ENCODE results near the gene ASCL1. TPM values are rescaled to one million over a fixed set of nuclear protein-coding genes. Genes with fewer than 3 reads are reported as not detected.

ASCL1 gene
- total RNA-seq, 1 donor from 2014 or later: not detected

- DNase-seq (ENCODE audit: low spot score): no peak
- Mint-ChIP-seq H3K27me3 (ENCODE audit: low read depth) (peaks cover 4% of the 10 kb centered on the region), H3K27ac (ENCODE audit: unreplicated experiment) (no peak overlapping the region), H3K4me3 (ENCODE audit: unreplicated experiment) (no peak overlapping the region), H3K9me3 (ENCODE audit: low read depth) (peaks cover 25% of the 10 kb centered on the region), H3K36me3 (ENCODE audit: low read depth) (no peaks in the 10 kb centered on the region), H3K4me1 (ENCODE audit: low read depth) (no peaks in the 10 kb centered on the region)
- TF ChIP-seq CTCF (IDR thresholded peaks at IDR 0.05): no peak
Measured at GRCh38 chr12:102939670-102940222, 17.7 kb upstream of the ASCL1 start.

GRCh38 chr12:102946042-102946441 is 11.4 kb upstream of the ASCL1 start:
- Mint-ChIP-seq H3K9me3 (ENCODE audit: low read depth) (peaks cover 21% of the 10 kb centered on the region), H3K36me3 (ENCODE audit: low read depth) (no peaks in the 10 kb centered on the region), H3K27me3 (ENCODE audit: low read depth) (peaks cover 40% of the 10 kb centered on the region), H3K4me1 (ENCODE audit: low read depth) (no peaks in the 10 kb centered on the region), H3K27ac (ENCODE audit: unreplicated experiment) (no peak overlapping the region), H3K4me3 (ENCODE audit: unreplicated experiment) (no peak overlapping the region)
- TF ChIP-seq CTCF (IDR thresholded peaks at IDR 0.05): no peak
- no peak for DNase-seq (ENCODE audit: low spot score)

- Mint-ChIP-seq H3K27me3 (ENCODE audit: low read depth) (peaks cover 60% of the 10 kb centered on the region), H3K4me3 (ENCODE audit: unreplicated experiment) (no peak overlapping the region)
Measured at GRCh38 chr12:102948941-102949352, 8.5 kb upstream of the ASCL1 start.

GRCh38 chr12:102950107-102950949 is 7.1 kb upstream of the ASCL1 start:
- H3K4me1 Mint-ChIP-seq (ENCODE audit: low read depth): no peaks in the 10 kb centered on the region
- H3K27me3 Mint-ChIP-seq (ENCODE audit: low read depth): peaks cover 74% of the 10 kb centered on the region
- peaks cover 2% of the 10 kb centered on the region for H3K36me3 Mint-ChIP-seq (ENCODE audit: low read depth)
- no peak for DNase-seq (ENCODE audit: low spot score)
- H3K9me3 Mint-ChIP-seq (ENCODE audit: low read depth): no peaks in the 10 kb centered on the region
- TF ChIP-seq CTCF (IDR thresholded peaks at IDR 0.05): no peak
- H3K27ac Mint-ChIP-seq (ENCODE audit: unreplicated experiment): no peak overlapping the region
- H3K4me3 Mint-ChIP-seq (ENCODE audit: unreplicated experiment): no peak overlapping the region

More at GRCh38 chr12:102948941-102949352, 8.5 kb upstream of the ASCL1 start:
- Mint-ChIP-seq H3K36me3 (ENCODE audit: low read depth) (peaks cover 2% of the 10 kb centered on the region), H3K9me3 (ENCODE audit: low read depth) (no peaks in the 10 kb centered on the region), H3K27ac (ENCODE audit: unreplicated experiment) (no peak overlapping the region), H3K4me1 (ENCODE audit: low read depth) (no peaks in the 10 kb centered on the region)
- no peak for DNase-seq (ENCODE audit: low spot score)
- peak; percentile 92 for TF ChIP-seq CTCF (IDR thresholded peaks at IDR 0.05)

GRCh38 chr12:102950950-102951619 is 6.4 kb upstream of the ASCL1 start:
- H3K4me3 Mint-ChIP-seq (ENCODE audit: unreplicated experiment): no peak overlapping the region
- H3K27ac Mint-ChIP-seq (ENCODE audit: unreplicated experiment): no peak overlapping the region
- no peak for TF ChIP-seq CTCF (IDR thresholded peaks at IDR 0.05)
- peaks cover 2% of the 10 kb centered on the region for H3K36me3 Mint-ChIP-seq (ENCODE audit: low read depth)
- H3K4me1 Mint-ChIP-seq (ENCODE audit: low read depth): no peaks in the 10 kb centered on the region
- no peaks in the 10 kb centered on the region for H3K9me3 Mint-ChIP-seq (ENCODE audit: low read depth)
- no peak for DNase-seq (ENCODE audit: low spot score)
- peaks cover 81% of the 10 kb centered on the region for H3K27me3 Mint-ChIP-seq (ENCODE audit: low read depth)
